Esophagus squamous epithelium (tissue), 5 donors: ENCODE results near the gene NF2. TPM values are rescaled to one million over a fixed set of nuclear protein-coding genes. Genes with fewer than 3 reads are reported as not detected.
"Not testable (repeated sequence)": the region's sequence is repeated elsewhere in the genome, so short reads cannot be mapped to it uniquely, and the experiment has no call there.

Experiments
- DNase-seq: peaks from one replicate; lab custom pipeline; 2025; lab: John Stamatoyannopoulos, UW
- H3K27ac ChIP-seq, 4 donors: fragments of 200-600 bp; sonication (generic); one replicate each; pipeline ENCODE4 v1.5.1; 2016 to 2019; ENCODE audit warnings: mild to moderate bottlenecking in 1 of 4
- H3K27me3 ChIP-seq, 4 donors: fragments of 200-600 bp; sonication (generic); 1 replicate in 3 of 4; 2 replicates in 1 of 4; pipeline versions ENCODE4 v1.5.1 to v1.6.0; 2017 to 2021; ENCODE audit warnings: antibody characterized with exemption in 1 of 4
- H3K36me3 ChIP-seq, 3 donors: fragments of 200-600 bp; sonication (generic); one replicate each; pipeline ENCODE4 v1.5.1; 2016 to 2019
- H3K4me1 ChIP-seq, 3 donors: fragments of 200-600 bp; sonication (generic); one replicate each; pipeline ENCODE4 v1.5.1; 2017 to 2019
- H3K4me3 ChIP-seq, 4 donors: fragments of 200-600 bp; sonication (generic); 1 replicate in 3 of 4; 2 replicates in 1 of 4; pipeline ENCODE4 v1.5.1; 2016 to 2019; ENCODE audit warnings: mild to moderate bottlenecking in 2 of 4, moderate library complexity in 1 of 4
- H3K9me3 ChIP-seq, 3 donors: fragments of 200-600 bp; sonication (generic); one replicate each; pipeline ENCODE4 v1.5.1; 2016 to 2019
- POLR2A ChIP-seq, 4 donors: fragments of 450-650 bp; IDR thresholded peaks; one replicate each; pipeline ENCODE4 v1.6.1; 2017; ENCODE audit warnings: antibody characterized with exemption in 4 of 4, mild to moderate bottlenecking in 4 of 4, moderate library complexity in 3 of 4
- WGBS, 2 donors: methylation state at CpG; one replicate each; pipeline ENCODE4 v1.1.5; 2018; 5-methylcytosine and 5-hydroxymethylcytosine counted together
- intact Hi-C: fragments of 100-400 bp; cut with DNase I; formaldehyde crosslinking; loops from one replicate; pipeline ENCODE4 v1.15.0; 2022
- total RNA-seq, 4 donors: library from RNA; depleted of rRNA; stranded (reverse); fragments of >200 nt; gene quantifications; one replicate each; pipeline ENCODE4 v1.1.0, GENCODE V29; 2016
- TF ChIP-seq, protein P1 (sequence below), 6 experiments: fragments of 450-650 bp in 4 of 6; fragments of 200-600 bp in 2 of 6; sonication (generic) in 2 of 6; IDR thresholded peaks; one replicate each; pipeline ENCODE4 v1.5.1; 2016 to 2019; ENCODE audit warnings: antibody characterized with exemption in 6 of 6, mild to moderate bottlenecking in 4 of 6, moderate library complexity in 4 of 6
- donor health status: DM: yes; HTN: yes; CAD: no.

NF2 gene
- total RNA-seq, 4 donors from 2014 or later = 25.8 to 45.3 (median 34.1) TPM

DNA sequence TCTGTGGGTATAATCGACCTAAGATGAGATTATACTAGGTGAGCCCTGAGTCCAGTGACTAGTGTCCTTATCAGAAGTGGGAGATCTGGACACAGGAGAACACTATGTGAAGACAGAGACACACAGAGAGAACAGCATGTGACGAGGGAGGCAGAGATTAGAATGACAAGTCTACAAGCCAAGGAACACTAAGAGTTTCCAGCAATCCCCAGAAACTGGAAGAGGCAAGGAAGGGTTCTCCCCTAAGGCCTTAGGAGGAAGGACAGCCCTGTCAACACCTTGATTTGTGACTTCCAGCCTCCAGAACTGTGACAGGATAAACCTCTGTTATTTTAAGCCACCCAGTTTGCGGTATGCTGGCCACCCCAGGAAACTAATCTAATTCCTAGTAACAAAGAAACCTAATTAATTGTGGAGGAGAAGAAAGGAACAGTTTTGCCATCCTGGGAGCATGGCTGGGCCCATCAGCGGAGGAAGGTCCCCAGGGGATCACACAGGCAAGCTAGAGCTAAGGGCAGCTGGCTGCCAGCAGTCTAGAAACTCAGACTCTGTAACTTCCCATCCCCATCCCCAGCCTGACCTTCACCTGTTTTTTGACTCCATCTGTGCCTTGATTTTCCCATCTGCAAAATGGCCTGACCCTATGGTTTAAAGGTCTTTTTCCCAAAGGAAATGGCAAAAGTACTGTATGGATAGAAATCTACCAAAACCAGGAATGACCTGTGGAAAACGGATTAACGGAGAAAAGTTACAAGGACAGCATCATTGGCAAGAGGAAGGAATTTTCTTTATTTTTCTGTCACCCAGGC lies 39.6 kb upstream of the NF2 start:
- TF ChIP-seq POLR2A (IDR thresholded peaks at IDR 0.05) = no peak
- TF ChIP-seq, protein P1, sequence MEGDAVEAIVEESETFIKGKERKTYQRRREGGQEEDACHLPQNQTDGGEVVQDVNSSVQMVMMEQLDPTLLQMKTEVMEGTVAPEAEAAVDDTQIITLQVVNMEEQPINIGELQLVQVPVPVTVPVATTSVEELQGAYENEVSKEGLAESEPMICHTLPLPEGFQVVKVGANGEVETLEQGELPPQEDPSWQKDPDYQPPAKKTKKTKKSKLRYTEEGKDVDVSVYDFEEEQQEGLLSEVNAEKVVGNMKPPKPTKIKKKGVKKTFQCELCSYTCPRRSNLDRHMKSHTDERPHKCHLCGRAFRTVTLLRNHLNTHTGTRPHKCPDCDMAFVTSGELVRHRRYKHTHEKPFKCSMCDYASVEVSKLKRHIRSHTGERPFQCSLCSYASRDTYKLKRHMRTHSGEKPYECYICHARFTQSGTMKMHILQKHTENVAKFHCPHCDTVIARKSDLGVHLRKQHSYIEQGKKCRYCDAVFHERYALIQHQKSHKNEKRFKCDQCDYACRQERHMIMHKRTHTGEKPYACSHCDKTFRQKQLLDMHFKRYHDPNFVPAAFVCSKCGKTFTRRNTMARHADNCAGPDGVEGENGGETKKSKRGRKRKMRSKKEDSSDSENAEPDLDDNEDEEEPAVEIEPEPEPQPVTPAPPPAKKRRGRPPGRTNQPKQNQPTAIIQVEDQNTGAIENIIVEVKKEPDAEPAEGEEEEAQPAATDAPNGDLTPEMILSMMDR (IDR thresholded peaks at IDR 0.05) = no peak

DNA sequence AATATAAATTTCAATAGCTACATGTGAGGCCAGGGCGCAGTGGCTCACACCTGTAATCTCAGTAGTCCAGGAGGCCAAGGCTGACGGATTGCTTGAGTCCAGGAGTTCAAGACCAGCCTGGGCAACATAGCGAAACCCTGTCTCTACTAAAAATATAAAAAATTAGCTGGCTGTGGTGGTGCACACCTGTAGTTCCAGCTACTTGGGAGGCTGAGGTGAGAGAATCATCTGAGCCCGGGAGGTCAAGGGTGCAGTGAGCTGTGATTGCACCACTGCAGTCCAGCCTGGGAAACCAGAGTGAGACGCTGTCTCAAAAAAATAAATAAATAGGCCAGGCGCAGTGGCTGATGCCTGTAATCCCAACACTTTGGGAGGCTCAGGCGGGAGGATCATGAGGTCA lies 36.9 kb upstream of the NF2 start:
- H3K4me3 ChIP-seq, H3K4me1 ChIP-seq, H3K9me3 ChIP-seq, intact Hi-C loops, H3K27ac ChIP-seq, DNase-seq, H3K27me3 ChIP-seq: not testable (repeated sequence)
- WGBS, 2 donors = 89 to 96% methylated on average over 7 of the region's 7 CpGs
- peaks cover 0 to 87% (median 5%) of the 10 kb centered on the region in 3 donors for H3K36me3 ChIP-seq

More for the DNA sequence above, 39.6 kb upstream of the NF2 start:
- 85 to 88% methylated on average over 6 of the region's 6 CpGs for WGBS, 2 donors
- no peak for DNase-seq
- H3K27ac ChIP-seq = no peak overlapping the region
- no peaks in the 10 kb centered on the region for H3K9me3 ChIP-seq
- H3K4me1 ChIP-seq = peaks cover 0 to 2% (median 0%) of the 10 kb centered on the region in 3 donors
- H3K27me3 ChIP-seq = no peaks in the 10 kb centered on the region
- peaks cover 0 to 96% (median 15%) of the 10 kb centered on the region in 3 donors for H3K36me3 ChIP-seq
- intact Hi-C loops = no loop called here
- no peak overlapping the region for H3K4me3 ChIP-seq

DNA sequence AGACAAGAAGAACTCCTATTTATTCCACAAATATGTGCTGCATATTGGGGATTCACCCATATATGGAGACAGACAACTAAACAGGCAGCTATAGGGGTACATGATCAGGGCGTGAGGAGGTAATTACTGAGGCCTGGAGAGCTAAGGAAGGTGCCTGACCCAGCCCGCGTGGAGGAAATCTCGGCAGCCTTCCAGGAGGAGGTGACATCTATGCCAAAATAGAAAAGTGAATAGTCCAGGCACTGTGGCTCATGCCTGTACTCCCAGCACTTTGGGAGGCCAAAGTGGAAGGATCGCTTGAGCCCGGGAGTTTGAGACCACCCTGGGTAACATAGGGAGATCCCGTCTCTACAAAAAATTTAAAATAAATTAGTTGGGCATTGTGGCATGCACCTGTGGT lies 36.1 kb upstream of the NF2 start:
- no peak overlapping the region for H3K4me3 ChIP-seq
- H3K4me1 ChIP-seq = peaks cover 0 to 4% (median 0%) of the 10 kb centered on the region in 3 donors
- no peak overlapping the region for H3K27ac ChIP-seq
- no peak for DNase-seq
- peaks cover 0 to 78% (median 0%) of the 10 kb centered on the region in 3 donors for H3K36me3 ChIP-seq
- WGBS, 2 donors = 78 to 80% methylated on average over 7 of the region's 7 CpGs
- H3K27me3 ChIP-seq = no peaks in the 10 kb centered on the region
- no peaks in the 10 kb centered on the region for H3K9me3 ChIP-seq
- TF ChIP-seq POLR2A (IDR thresholded peaks at IDR 0.05) = no peak
- TF ChIP-seq, protein P1 (IDR thresholded peaks at IDR 0.05) = no peak
- intact Hi-C loops = no loop called here

DNA sequence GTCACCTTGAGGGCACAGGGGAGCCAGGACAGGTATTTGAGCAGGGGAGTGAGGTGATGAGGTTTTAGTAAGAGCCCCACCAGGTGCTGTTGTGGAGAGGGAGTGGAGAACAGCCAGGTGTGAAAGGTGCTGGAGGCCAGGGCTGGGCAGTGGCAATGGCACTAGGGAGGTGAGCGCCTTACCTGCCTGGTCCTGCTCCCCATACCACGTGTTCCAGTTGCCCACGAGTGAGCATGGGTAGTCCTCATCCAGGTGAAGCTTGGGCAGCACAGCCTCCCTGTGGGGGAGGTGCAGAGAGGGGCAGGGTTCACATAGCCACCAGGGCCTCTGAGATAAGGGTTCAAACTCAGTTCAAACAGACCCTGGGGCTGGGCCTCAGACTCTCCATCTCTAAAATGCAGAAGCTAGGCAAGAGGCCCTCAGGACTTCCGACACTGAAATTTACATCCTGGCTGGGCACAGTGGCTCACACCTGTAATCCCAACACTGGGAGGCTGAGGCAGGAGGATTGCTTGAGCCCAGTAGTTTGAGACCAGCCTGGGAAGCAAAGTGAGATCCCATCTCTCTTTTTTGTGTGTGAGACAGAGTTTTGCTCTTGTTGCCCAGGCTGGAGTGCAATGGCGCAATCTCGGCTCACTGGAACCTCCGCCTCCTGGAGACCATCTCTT lies 34.3 kb upstream of the NF2 start:
- Histone ChIP-seq H3K36me3 (peaks cover 0 to 70% (median 0%) of the 10 kb centered on the region in 3 donors), H3K4me1 (peaks cover 0 to 4% (median 0%) of the 10 kb centered on the region in 3 donors)

DNA sequence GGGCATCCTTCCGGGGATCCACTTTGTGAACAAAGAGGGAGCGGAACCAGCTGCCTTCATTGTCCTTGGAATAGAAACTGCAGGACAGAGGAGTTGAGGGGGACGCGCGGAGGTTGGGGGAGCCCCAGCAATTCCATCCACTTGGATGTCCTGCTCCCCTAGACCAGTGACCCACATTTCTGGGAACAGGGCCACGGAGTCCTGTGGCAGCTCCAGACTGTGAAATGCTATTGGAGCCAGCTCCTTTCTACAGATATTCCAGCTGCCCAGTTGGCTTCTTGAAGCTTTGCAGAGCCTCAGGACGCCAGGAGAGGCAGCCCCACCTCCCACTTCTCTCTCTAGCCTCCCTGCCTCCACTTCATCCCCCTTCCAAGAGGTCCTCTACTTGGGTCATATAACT lies 33.0 kb upstream of the NF2 start:
- DNase-seq = no peak
- no peak overlapping the region for H3K27ac ChIP-seq
- WGBS, 2 donors = 88 to 94% methylated on average over 7 of the region's 7 CpGs
- H3K4me3 ChIP-seq = no peak overlapping the region
- no peaks in the 10 kb centered on the region for H3K27me3 ChIP-seq
- H3K9me3 ChIP-seq = no peaks in the 10 kb centered on the region
- peaks cover 0 to 4% (median 0%) of the 10 kb centered on the region in 3 donors for H3K4me1 ChIP-seq
- intact Hi-C loops = no loop called here
- peaks cover 0 to 56% (median 0%) of the 10 kb centered on the region in 3 donors for H3K36me3 ChIP-seq
- TF ChIP-seq, protein P1 (IDR thresholded peaks at IDR 0.05) = no peak
- no peak for TF ChIP-seq POLR2A (IDR thresholded peaks at IDR 0.05)

More for the DNA sequence above, 34.3 kb upstream of the NF2 start:
- intact Hi-C loops = no loop called here
- H3K27ac ChIP-seq = no peak overlapping the region
- TF ChIP-seq, protein P1 (IDR thresholded peaks at IDR 0.05) = no peak
- TF ChIP-seq POLR2A (IDR thresholded peaks at IDR 0.05) = no peak
- H3K4me3 ChIP-seq = no peak overlapping the region
- DNase-seq = no peak
- WGBS, 2 donors = 56 to 91% methylated on average over 5 to 6 of the region's 7 CpGs
- no peaks in the 10 kb centered on the region for H3K9me3 ChIP-seq
- H3K27me3 ChIP-seq = no peaks in the 10 kb centered on the region
